Glomerular endothelial cell (primary cell): ENCODE measurements around the gene RPRD1B. TPM values are rescaled to one million over a fixed set of nuclear protein-coding genes. Genes with fewer than 3 reads are reported as not detected.
A peak's percentile ranks its signal among the peaks of the same experiment; 100 is the strongest.

Experiments used
- DNase-seq: peaks from one replicate; pipeline ENCODE4 v3.0.0-alpha.2; 2011; ENCODE audit warnings: low read depth, low spot score; ENCODE audit errors: extremely low read depth
- total RNA-seq: library from RNA; depleted of rRNA; stranded (reverse); fragments of >200 nt; gene quantifications from 2 replicates; pipeline ENCODE4 v1.2.3, GENCODE V29; 2015

Gene RPRD1B
- total RNA-seq, 1 donor from 2014 or later: 19.7 TPM

GRCh38 chr20:38034108-38034649 is 633 bp downstream of the RPRD1B start:
- DNase-seq: no peak

GRCh38 chr20:38034961-38035360 is 1.4 kb downstream of the RPRD1B start:
- DNase-seq: no peak

- no peak for DNase-seq
Measured at GRCh38 chr20:38036366-38036765, 2.8 kb downstream of the RPRD1B start.

- no peak for DNase-seq
Measured at GRCh38 chr20:38040276-38040675, 6.7 kb downstream of the RPRD1B start.

- DNase-seq: no peak
Measured at GRCh38 chr20:38043512-38044300, 10.2 kb downstream of the RPRD1B start.

GRCh38 chr20:38044685-38045084 is 11.1 kb downstream of the RPRD1B start:
- no peak for DNase-seq

- DNase-seq: no peak
Measured at GRCh38 chr20:38046572-38046971, 13.0 kb downstream of the RPRD1B start.

GRCh38 chr20:38049800-38050199 is 16.3 kb downstream of the RPRD1B start:
- no peak for DNase-seq

- DNase-seq: no peak
Measured at GRCh38 chr20:38050686-38051085, 17.1 kb downstream of the RPRD1B start.

GRCh38 chr20:38052870-38053269 is 19.3 kb downstream of the RPRD1B start:
- DNase-seq: no peak

- DNase-seq: no peak
Measured at GRCh38 chr20:38054647-38055046, 21.1 kb downstream of the RPRD1B start.

- no peak for DNase-seq
Measured at GRCh38 chr20:38055294-38055693, 21.7 kb downstream of the RPRD1B start.

GRCh38 chr20:38055848-38056247 is 22.3 kb downstream of the RPRD1B start:
- DNase-seq: no peak

GRCh38 chr20:38057351-38057972 is 23.9 kb downstream of the RPRD1B start:
- peak; percentile 54 for DNase-seq

- no peak for DNase-seq
Measured at GRCh38 chr20:38059832-38060231, 26.3 kb downstream of the RPRD1B start.

GRCh38 chr20:38060536-38060935 is 27.0 kb downstream of the RPRD1B start:
- no peak for DNase-seq

GRCh38 chr20:38061109-38061508 is 27.6 kb downstream of the RPRD1B start:
- DNase-seq: no peak

GRCh38 chr20:38062890-38063289 is 29.3 kb downstream of the RPRD1B start:
- no peak for DNase-seq

- no peak for DNase-seq
Measured at GRCh38 chr20:38063911-38064530, 30.5 kb downstream of the RPRD1B start.

- no peak for DNase-seq
Measured at GRCh38 chr20:38065764-38066375, 32.3 kb downstream of the RPRD1B start.
